SK-N-MC (cell line): ENCODE results near the gene KRT75.

Experiments used
- DNase-seq: peaks from one replicate; pipeline ENCODE4 v3.0.0-alpha.2; 2011; ENCODE audit warnings: low read depth, low spot score
- H3K27ac ChIP-seq: fragments of 200-600 bp; sonication (generic); 2 replicates; pipeline ENCODE4 v1.5.1; 2016; ENCODE audit warnings: mixed run types
- H3K36me3 ChIP-seq: fragments of 200-600 bp; sonication (generic); 2 replicates; pipeline ENCODE4 v1.6.1; 2017; ENCODE audit warnings: antibody characterized with exemption, low read length, mixed read lengths; ENCODE audit not compliant: insufficient read depth
- H3K4me3 ChIP-seq: fragments of 200-600 bp; sonication (generic); 2 replicates; pipeline ENCODE4 v1.5.1; 2016
- H3K9ac ChIP-seq: fragments of 200-600 bp; sonication (generic); 2 replicates; pipeline ENCODE4 v1.8.0; 2017; ENCODE audit warnings: mixed run types, mixed read lengths; ENCODE audit not compliant: insufficient read length
- H3K9me3 ChIP-seq: fragments of 200-600 bp; sonication (generic); 2 replicates; pipeline ENCODE4 v1.6.1; 2017; ENCODE audit warnings: low read depth, mild to moderate bottlenecking, antibody characterized with exemption, low read length, moderate library complexity, mixed read lengths
- EZH2 ChIP-seq: fragments of 200-600 bp; sonication (generic); IDR thresholded peaks from one replicate; pipeline ENCODE4 v1.6.1; 2017; ENCODE audit warnings: antibody characterized with exemption
- FOXP2 ChIP-seq: optimal IDR thresholded peaks from 2 replicates; pipeline ENCODE3; 2011; ENCODE audit warnings: mild to moderate bottlenecking, moderate library complexity; ENCODE audit not compliant: insufficient read depth; ENCODE audit errors: extremely low read length, control extremely low read depth
- POLR2AphosphoS5 ChIP-seq: IDR thresholded peaks from 2 replicates; pipeline ENCODE4 v1.6.1; 2012; ENCODE audit warnings: mild to moderate bottlenecking, low read depth, low read length, borderline replicate concordance

Gene KRT75

GRCh38 chr12:52395761-52396434 is 38.3 kb downstream of the KRT75 start:
- TF ChIP-seq EZH2 (no peak), FOXP2 (no peak), POLR2AphosphoS5 (no peak)
- H3K36me3 ChIP-seq, result no peaks in the 10 kb centered on the region
- DNase-seq, result no peak
- H3K9ac ChIP-seq, result no peak overlapping the region
- no peak overlapping the region for H3K4me3 ChIP-seq
- no peaks in the 10 kb centered on the region for H3K9me3 ChIP-seq
- H3K27ac ChIP-seq, result no peak overlapping the region

- TF ChIP-seq EZH2 (no peak), FOXP2 (no peak), POLR2AphosphoS5 (no peak)
- H3K9ac ChIP-seq, result no peak overlapping the region
- H3K9me3 ChIP-seq, result no peaks in the 10 kb centered on the region
- H3K36me3 ChIP-seq, result no peaks in the 10 kb centered on the region
- no peak overlapping the region for H3K27ac ChIP-seq
- no peak overlapping the region for H3K4me3 ChIP-seq
- DNase-seq, result no peak
These were observed 39.2 kb downstream of the KRT75 start for GRCh38 chr12:52394836-52395405.

GRCh38 chr12:52392465-52393007 is 41.6 kb downstream of the KRT75 start:
- no peak overlapping the region for H3K27ac ChIP-seq
- H3K9me3 ChIP-seq, result no peaks in the 10 kb centered on the region
- H3K36me3 ChIP-seq, result no peaks in the 10 kb centered on the region
- TF ChIP-seq EZH2 (no peak), FOXP2 (no peak)
- no peak overlapping the region for H3K9ac ChIP-seq
- H3K4me3 ChIP-seq, result no peak overlapping the region
- DNase-seq, result no peak

DNA sequence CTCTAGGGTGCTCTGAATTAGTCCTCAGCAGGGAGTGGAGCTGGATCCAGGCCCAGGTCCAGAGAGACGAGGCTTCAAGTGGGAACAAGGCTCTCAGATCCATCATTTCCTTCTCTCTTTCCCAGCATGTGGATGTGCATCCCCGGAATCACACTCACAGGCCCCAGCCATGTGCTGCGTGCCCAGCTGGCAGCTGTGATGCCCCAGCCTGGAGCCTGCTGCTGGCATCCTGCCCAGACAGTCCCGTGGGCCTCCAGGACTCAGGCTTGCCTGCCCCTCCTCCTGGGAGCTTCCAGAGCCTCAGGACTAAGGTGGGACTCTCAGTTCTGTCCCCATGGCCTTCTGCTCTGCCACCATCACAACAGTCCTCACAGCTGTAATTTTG is 42.6 kb downstream of the KRT75 start:
- no peak overlapping the region for H3K4me3 ChIP-seq
- no peak overlapping the region for H3K27ac ChIP-seq
- no peak for TF ChIP-seq EZH2
- TF ChIP-seq POLR2AphosphoS5, result no peak
- no peak for TF ChIP-seq FOXP2

DNA sequence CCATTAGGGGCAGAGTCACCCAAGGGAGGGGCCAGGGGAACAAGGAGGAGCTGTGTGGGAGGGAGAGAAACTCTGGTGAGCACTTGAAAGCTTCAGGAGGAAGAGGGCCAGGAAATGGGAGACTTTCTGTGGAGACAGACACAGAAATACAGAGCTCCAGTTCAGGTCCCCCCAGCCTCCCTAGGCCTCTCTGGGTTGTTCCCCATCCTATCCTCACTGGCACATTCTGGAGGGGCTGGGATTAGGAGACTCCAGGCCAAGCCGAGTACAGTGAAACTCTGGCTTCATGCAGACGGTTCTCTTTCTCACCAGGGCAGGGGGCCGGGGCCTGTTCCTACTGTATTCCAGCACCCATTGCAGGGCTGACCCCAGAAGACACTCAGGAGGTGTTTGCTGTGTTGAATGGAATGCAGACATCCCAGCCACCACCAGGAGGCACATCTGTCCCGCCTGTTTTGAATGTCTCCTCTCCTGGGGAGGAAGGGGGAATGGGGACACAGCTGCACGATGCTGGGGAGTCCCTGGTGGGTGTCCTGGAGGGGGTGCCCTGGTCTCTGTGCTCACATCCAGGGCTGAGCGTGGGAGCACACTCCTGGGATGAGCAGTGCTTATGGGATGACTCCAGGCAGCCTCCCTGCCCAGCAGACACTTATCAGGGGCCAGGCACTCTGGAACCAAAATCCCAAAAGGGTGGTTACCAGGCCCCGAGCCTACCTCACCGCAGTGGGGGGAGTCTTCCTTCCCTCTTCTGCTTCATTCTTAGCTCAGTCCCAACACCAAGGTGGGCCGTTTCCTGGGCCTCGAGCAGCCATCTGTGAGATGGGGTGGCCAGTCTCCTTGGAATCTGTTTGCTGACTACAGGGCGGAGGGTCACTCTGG is 43.2 kb downstream of the KRT75 start:
- H3K36me3 ChIP-seq, result no peaks in the 10 kb centered on the region
- H3K9me3 ChIP-seq, result no peaks in the 10 kb centered on the region
- H3K4me3 ChIP-seq, result no peak overlapping the region
- DNase-seq, result no peak
- no peak overlapping the region for H3K27ac ChIP-seq
- TF ChIP-seq POLR2AphosphoS5 (no peak), FOXP2 (no peak), EZH2 (no peak)
- H3K9ac ChIP-seq, result no peak overlapping the region

More for the DNA sequence above, 42.6 kb downstream of the KRT75 start:
- H3K36me3 ChIP-seq, result no peaks in the 10 kb centered on the region
- DNase-seq, result no peak
- no peaks in the 10 kb centered on the region for H3K9me3 ChIP-seq
- H3K9ac ChIP-seq, result no peak overlapping the region

DNA sequence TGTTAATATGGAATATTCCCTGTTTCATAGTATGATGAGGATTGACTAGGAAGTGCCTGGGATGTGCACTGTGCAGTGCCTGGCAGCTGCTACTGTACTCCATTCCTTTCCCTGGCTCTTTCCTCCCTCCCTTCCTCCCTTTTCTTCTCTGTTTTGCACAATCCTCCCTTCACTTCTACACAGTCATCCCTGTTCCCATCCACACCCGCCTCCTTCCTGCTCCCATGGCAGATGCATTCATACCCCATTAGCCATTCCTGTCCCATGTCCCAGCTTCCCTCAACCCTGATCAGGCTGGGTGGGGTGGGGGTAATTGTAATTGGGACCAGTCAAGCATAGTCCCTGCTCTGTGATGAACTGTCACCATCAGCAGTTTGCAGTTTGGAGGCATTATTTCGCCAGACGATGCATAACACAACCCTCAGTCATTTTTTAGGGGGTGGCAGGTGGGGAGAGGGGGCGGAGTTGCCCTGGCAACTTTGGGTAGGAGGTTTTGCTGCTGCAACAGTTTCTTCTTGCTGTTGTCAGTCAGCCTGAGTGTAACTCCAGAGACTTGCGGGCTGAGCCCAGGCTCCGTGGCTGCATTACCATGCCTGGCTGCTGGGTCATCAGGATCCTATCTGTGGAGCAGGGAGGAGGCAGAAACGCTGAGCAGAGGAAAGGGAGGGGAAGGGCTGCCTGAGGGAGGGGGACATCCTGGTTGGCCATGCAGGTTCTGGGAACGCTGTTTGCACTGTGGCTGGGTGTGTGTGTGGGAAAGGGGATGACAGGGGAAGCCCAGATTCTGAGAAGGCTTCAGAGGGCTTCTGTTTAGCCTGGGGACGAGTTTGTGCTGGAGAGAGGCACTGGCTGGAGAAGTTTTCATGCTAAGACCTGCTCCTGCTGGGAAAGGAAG is 44.6 kb downstream of the KRT75 start:
- no peak overlapping the region for H3K9ac ChIP-seq
- no peaks in the 10 kb centered on the region for H3K36me3 ChIP-seq
- no peak overlapping the region for H3K27ac ChIP-seq
- H3K9me3 ChIP-seq, result no peaks in the 10 kb centered on the region
- no peak for DNase-seq
- no peak for TF ChIP-seq POLR2AphosphoS5
- no peak for TF ChIP-seq EZH2
- no peak for TF ChIP-seq FOXP2
- no peak overlapping the region for H3K4me3 ChIP-seq

GRCh38 chr12:52387859-52388258 is 46.3 kb downstream of the KRT75 start:
- no peak for DNase-seq
- H3K36me3 ChIP-seq, result no peaks in the 10 kb centered on the region
- no peaks in the 10 kb centered on the region for H3K9me3 ChIP-seq
- H3K9ac ChIP-seq, result no peak overlapping the region
- H3K27ac ChIP-seq, result no peak overlapping the region
- TF ChIP-seq POLR2AphosphoS5 (no peak), EZH2 (no peak), FOXP2 (no peak)
- H3K4me3 ChIP-seq, result no peak overlapping the region
